Panc1 (cell line): ENCODE results near the gene LRGUK.

Experiments used
- CTCF ChIP-seq: fragments of 450-650 bp; IDR thresholded peaks from 2 replicates; pipeline ENCODE4 v1.5.1; 2017; ENCODE audit warnings: mild to moderate bottlenecking
- POLR2AphosphoS5 ChIP-seq: IDR thresholded peaks from 2 replicates; pipeline ENCODE4 v1.6.1; 2012; ENCODE audit warnings: mild to moderate bottlenecking, low read depth, low read length, moderate library complexity
- REST ChIP-seq, 2 experiments: IDR thresholded peaks; 2 replicates each; pipeline ENCODE4 v1.6.1; 2011 to 2012; ENCODE audit warnings: low read depth in 2 of 2, control low read depth in 1 of 2, low read length in 1 of 2, mild to moderate bottlenecking in 1 of 2, moderate library complexity in 1 of 2; ENCODE audit not compliant: insufficient read depth in 1 of 2
- SIN3A ChIP-seq: IDR thresholded peaks from 2 replicates; pipeline ENCODE4 v1.6.1; 2012; ENCODE audit warnings: low read depth, mild to moderate bottlenecking, low read length, moderate library complexity, borderline replicate concordance; ENCODE audit not compliant: insufficient read depth
- TCF7L2 ChIP-seq: IDR thresholded peaks from 2 replicates; pipeline ENCODE4 v1.6.1; 2011; ENCODE audit warnings: mild to moderate bottlenecking, low read depth, low read length, inconsistent platforms

DNA sequence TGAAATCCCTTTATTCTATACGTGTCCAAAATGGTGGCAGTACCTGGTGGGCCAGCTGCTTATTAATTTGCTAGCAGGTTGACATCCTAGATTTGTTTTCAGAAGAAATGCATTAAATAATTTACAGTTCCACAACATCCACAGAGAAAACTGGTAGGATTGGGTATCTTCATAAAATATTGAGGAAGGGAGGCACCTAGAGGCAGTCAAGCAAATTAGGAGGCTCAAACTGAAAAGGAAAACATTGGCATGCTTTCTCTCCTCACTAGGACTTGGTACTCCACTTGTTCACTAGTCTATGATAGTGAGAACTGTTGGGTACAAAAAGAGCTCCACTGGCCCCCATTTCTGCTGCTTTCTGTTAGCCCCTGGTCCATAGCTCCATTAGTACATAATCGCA lies 18.3 kb upstream of the LRGUK start:
- TF ChIP-seq CTCF (peak; percentile 30; the same call in 1 of the 2 replicates), POLR2AphosphoS5 (no peak), SIN3A (no peak), REST (IDR thresholded peaks at IDR 0.05; ENCODE audit: insufficient read depth in 1 of 2, low read depth in 2 of 2, low read length in 1 of 2) (no peak), TCF7L2 (no peak)
